Neuronal stem cell (in vitro differentiated cells): Measurements from ENCODE around the gene TPST2.

Experiments
- DNase-seq: peaks from one replicate; pipeline ENCODE4 v3.0.0-alpha.2; 2013; ENCODE audit warnings: low spot score
- H2AFZ ChIP-seq: one replicate; pipeline ENCODE4 v1.6.1; 2013; ENCODE audit warnings: mild to moderate bottlenecking, low read length, inconsistent platforms
- H2AK5ac ChIP-seq: 2 replicates; pipeline ENCODE4 v1.6.1; 2013; ENCODE audit warnings: low read depth, mild to moderate bottlenecking, inconsistent platforms, low read length, moderate library complexity, mixed read lengths
- H2BK120ac ChIP-seq: 2 replicates; pipeline ENCODE4 v1.6.1; 2013; ENCODE audit warnings: low read depth, mild to moderate bottlenecking, inconsistent platforms, low read length, moderate library complexity, mixed read lengths
- H2BK12ac ChIP-seq: one replicate; pipeline ENCODE4 v1.6.1; 2013; ENCODE audit warnings: low read length, inconsistent platforms
- H2BK15ac ChIP-seq: 2 replicates; pipeline ENCODE4 v1.6.1; 2013; ENCODE audit warnings: mild to moderate bottlenecking, low read length, inconsistent platforms, mixed read lengths
- H2BK5ac ChIP-seq: one replicate; pipeline ENCODE4 v1.6.1; 2013; ENCODE audit warnings: inconsistent platforms, mild to moderate bottlenecking, low read length, moderate library complexity
- H3K14ac ChIP-seq: one replicate; pipeline ENCODE4 v1.6.1; 2013; ENCODE audit warnings: low read length, inconsistent platforms
- H3K18ac ChIP-seq: 2 replicates; pipeline ENCODE4 v1.6.1; 2013; ENCODE audit warnings: low read length, inconsistent platforms
- H3K23ac ChIP-seq: 2 replicates; pipeline ENCODE4 v1.6.1; 2013; ENCODE audit warnings: low read depth, mild to moderate bottlenecking, mixed read lengths, low read length, inconsistent platforms; ENCODE audit not compliant: poor library complexity
- H3K27ac ChIP-seq: replicated peaks from 3 replicates; pipeline ENCODE4 v1.5.1; 2013; ENCODE audit warnings: low read length, inconsistent platforms
- H3K27me3 ChIP-seq, 3 experiments: 2 replicates each; pipeline ENCODE4 v1.6.1; 2013; ENCODE audit warnings: low read length in 3 of 3, mild to moderate bottlenecking in 2 of 3, inconsistent platforms in 1 of 3, low read depth in 1 of 3, mixed read lengths in 1 of 3, moderate library complexity in 1 of 3; ENCODE audit not compliant: control insufficient read depth in 3 of 3, insufficient read depth in 3 of 3
- H3K36me3 ChIP-seq, 2 donors: replicated peaks in 1 of 2; 2 replicates each; pipeline ENCODE4 v1.6.1; 2013; ENCODE audit warnings: low read length in 2 of 2; ENCODE audit not compliant: control insufficient read depth in 2 of 2, insufficient read depth in 2 of 2
- H3K4ac ChIP-seq: 2 replicates; pipeline ENCODE4 v1.6.1; 2013; ENCODE audit warnings: inconsistent platforms, mild to moderate bottlenecking, low read length, moderate library complexity
- H3K4me1 ChIP-seq, 2 donors: 1 replicate in 1 of 2; 2 replicates in 1 of 2; pipeline ENCODE4 v1.6.1; 2013; ENCODE audit warnings: low read length in 2 of 2, low read depth in 1 of 2; ENCODE audit not compliant: control insufficient read depth in 2 of 2, insufficient read depth in 1 of 2
- H3K4me2 ChIP-seq: one replicate; pipeline ENCODE4 v1.6.1; 2013; ENCODE audit warnings: mild to moderate bottlenecking, low read length, inconsistent platforms; ENCODE audit not compliant: insufficient read depth, poor library complexity, severe bottlenecking
- H3K4me3 ChIP-seq, 2 donors: 2 replicates each; pipeline ENCODE4 v1.5.1; 2013; ENCODE audit warnings: low read length in 2 of 2, mild to moderate bottlenecking in 2 of 2, inconsistent platforms in 1 of 2, moderate library complexity in 1 of 2
- H3K79me1 ChIP-seq: one replicate; pipeline ENCODE4 v1.6.1; 2013; ENCODE audit warnings: low read depth, mild to moderate bottlenecking, inconsistent platforms, low read length, moderate library complexity
- H3K9ac ChIP-seq: one replicate; pipeline ENCODE4 v1.6.1; 2013; ENCODE audit warnings: mild to moderate bottlenecking, low read depth, low read length, inconsistent platforms; ENCODE audit not compliant: poor library complexity
- H3K9me3 ChIP-seq, 2 donors: replicated peaks in 1 of 2; 2 replicates each; pipeline versions ENCODE3 to v1.6.1; 2013; ENCODE audit warnings: low read length in 2 of 2, mild to moderate bottlenecking in 2 of 2, inconsistent platforms in 1 of 2, low read depth in 1 of 2, mixed read lengths in 1 of 2, moderate library complexity in 1 of 2; ENCODE audit not compliant: control insufficient read depth in 2 of 2, insufficient read depth in 1 of 2
- H4K8ac ChIP-seq: one replicate; pipeline ENCODE4 v1.6.1; 2013; ENCODE audit warnings: low read depth, mild to moderate bottlenecking, inconsistent platforms, low read length, moderate library complexity
- H4K91ac ChIP-seq: one replicate; pipeline ENCODE4 v1.6.1; 2013; ENCODE audit warnings: low read length, low read depth, mild to moderate bottlenecking, inconsistent platforms; ENCODE audit not compliant: poor library complexity
- WGBS, 2 donors: extraction: QIAGEN DNeasy Blood & Tissue Kit; methylation state at CpG; one replicate each; pipeline ENCODE4 v1.1.7; 2013; ENCODE audit warnings: missing lambda C conversion rate in 2 of 2, mixed read lengths in 1 of 2; ENCODE audit not compliant: insufficient read length in 2 of 2, insufficient replicate concordance in 1 of 2; ENCODE audit errors: extremely low coverage in 2 of 2; 5-methylcytosine and 5-hydroxymethylcytosine counted together

The TPST2 gene

GRCh38 chr22:26556904-26557303 lies 33.0 kb downstream of the TPST2 start:
- Histone ChIP-seq H3K9me3 (no peaks in the 10 kb centered on the region), H3K14ac (no peak overlapping the region), H4K8ac (no peak overlapping the region), H2AFZ (no peak overlapping the region), H2BK12ac (no peak overlapping the region), H2AK5ac (no peak overlapping the region), H2BK120ac (no peak overlapping the region), H2BK15ac (no peak overlapping the region), H3K18ac (no peak overlapping the region), H3K27me3 (no peaks in the 10 kb centered on the region), H3K23ac (no peak overlapping the region), H3K36me3 (peaks cover 0 to 21% of the 10 kb centered on the region in 2 donors), H3K79me1 (peaks cover 2% of the 10 kb centered on the region), H2BK5ac (no peak overlapping the region), H4K91ac (no peak overlapping the region), H3K9ac (no peak overlapping the region), H3K27ac (no peak overlapping the region), H3K4me2 (no peak overlapping the region), H3K4me1 (peaks cover 2 to 24% of the 10 kb centered on the region in 2 donors), H3K4me3 (peak overlapping the region in 1 of 2 donors; percentile 13), H3K4ac (no peak overlapping the region)
- WGBS, 2 donors = no CpG with 5 or more reads among the region's 5 CpGs
- DNase-seq = no peak

GRCh38 chr22:26555478-26555877 lies 34.5 kb downstream of the TPST2 start:
- Histone ChIP-seq H2AFZ (no peak overlapping the region), H3K14ac (no peak overlapping the region)
- WGBS, 2 donors = no CpG with 5 or more reads among the region's 11 CpGs

GRCh38 chr22:26554956-26555355 lies 35.0 kb downstream of the TPST2 start:
- H4K8ac ChIP-seq = no peak overlapping the region
- H2AFZ ChIP-seq = no peak overlapping the region
- H3K18ac ChIP-seq = no peak overlapping the region
- H3K27ac ChIP-seq = no peak overlapping the region
- no peak overlapping the region for H3K9ac ChIP-seq
- H2BK120ac ChIP-seq = no peak overlapping the region
- no peak overlapping the region for H2BK12ac ChIP-seq
- H2BK15ac ChIP-seq = no peak overlapping the region
- no peak overlapping the region for H3K14ac ChIP-seq
- H2AK5ac ChIP-seq = no peak overlapping the region
- H3K4me3 ChIP-seq = no peak overlapping the region
- no peak overlapping the region for H4K91ac ChIP-seq
- H3K9me3 ChIP-seq = no peaks in the 10 kb centered on the region
- no peaks in the 10 kb centered on the region for H3K27me3 ChIP-seq
- no peak overlapping the region for H2BK5ac ChIP-seq
- H3K36me3 ChIP-seq = peaks cover 0 to 15% of the 10 kb centered on the region in 2 donors
- H3K79me1 ChIP-seq = peaks cover 2% of the 10 kb centered on the region
- H3K4ac ChIP-seq = no peak overlapping the region
- H3K4me1 ChIP-seq = peaks cover 11 to 31% of the 10 kb centered on the region in 2 donors
- H3K23ac ChIP-seq = no peak overlapping the region
- H3K4me2 ChIP-seq = no peak overlapping the region
- DNase-seq = no peak
- no CpG with 5 or more reads among the region's 6 CpGs for WGBS, 2 donors

More at GRCh38 chr22:26555478-26555877, 34.5 kb downstream of the TPST2 start:
- Histone ChIP-seq H2BK15ac (no peak overlapping the region), H3K9ac (no peak overlapping the region), H3K9me3 (no peaks in the 10 kb centered on the region), H3K27ac (no peak overlapping the region), H3K18ac (no peak overlapping the region), H4K8ac (no peak overlapping the region), H3K4me1 (peaks cover 6 to 28% of the 10 kb centered on the region in 2 donors), H3K23ac (peak overlapping the region; percentile 26), H3K79me1 (peaks cover 2% of the 10 kb centered on the region), H2BK12ac (no peak overlapping the region), H2AK5ac (peak overlapping the region; percentile 51), H3K27me3 (no peaks in the 10 kb centered on the region), H4K91ac (no peak overlapping the region), H2BK5ac (no peak overlapping the region), H3K4ac (no peak overlapping the region), H2BK120ac (no peak overlapping the region), H3K4me3 (no peak overlapping the region), H3K36me3 (peaks cover 0 to 19% of the 10 kb centered on the region in 2 donors), H3K4me2 (no peak overlapping the region)
- DNase-seq = no peak

- Histone ChIP-seq H3K27me3 (no peaks in the 10 kb centered on the region), H2AK5ac (no peak overlapping the region), H3K36me3 (peaks cover 0 to 14% of the 10 kb centered on the region in 2 donors), H3K4me3 (no peak overlapping the region), H3K14ac (no peak overlapping the region), H4K91ac (no peak overlapping the region), H3K23ac (no peak overlapping the region), H4K8ac (no peak overlapping the region), H3K9me3 (no peaks in the 10 kb centered on the region), H2AFZ (no peak overlapping the region), H2BK5ac (no peak overlapping the region), H3K27ac (no peak overlapping the region), H2BK15ac (no peak overlapping the region), H3K79me1 (peaks cover 2% of the 10 kb centered on the region), H2BK120ac (no peak overlapping the region), H3K4me2 (no peak overlapping the region), H2BK12ac (no peak overlapping the region), H3K9ac (no peak overlapping the region), H3K18ac (no peak overlapping the region), H3K4ac (no peak overlapping the region), H3K4me1 (peaks cover 11 to 22% of the 10 kb centered on the region in 2 donors)
- no peak for DNase-seq
- no CpG with 5 or more reads among the region's 7 CpGs for WGBS, 2 donors
These were observed 36.7 kb downstream of the TPST2 start for GRCh38 chr22:26553056-26553752.
